ENCODE results near the gene WWOX.

WWOX gene

GRCh38 chr16:78984324-78984723 lies 884.9 kb downstream of the WWOX start:
- peaks cover 18% of the 10 kb centered on the region for H3K36me3 Mint-ChIP-seq
- peaks cover 12% of the 10 kb centered on the region for H3K9me3 Mint-ChIP-seq (ENCODE audit: low read depth)
- H3K4me1 Mint-ChIP-seq (ENCODE audit: low read depth), result no peaks in the 10 kb centered on the region
- H3K4me3 Mint-ChIP-seq, result no peak overlapping the region
- H3K27ac Mint-ChIP-seq, result no peak overlapping the region
- H3K27me3 Mint-ChIP-seq, result no peaks in the 10 kb centered on the region

DNA sequence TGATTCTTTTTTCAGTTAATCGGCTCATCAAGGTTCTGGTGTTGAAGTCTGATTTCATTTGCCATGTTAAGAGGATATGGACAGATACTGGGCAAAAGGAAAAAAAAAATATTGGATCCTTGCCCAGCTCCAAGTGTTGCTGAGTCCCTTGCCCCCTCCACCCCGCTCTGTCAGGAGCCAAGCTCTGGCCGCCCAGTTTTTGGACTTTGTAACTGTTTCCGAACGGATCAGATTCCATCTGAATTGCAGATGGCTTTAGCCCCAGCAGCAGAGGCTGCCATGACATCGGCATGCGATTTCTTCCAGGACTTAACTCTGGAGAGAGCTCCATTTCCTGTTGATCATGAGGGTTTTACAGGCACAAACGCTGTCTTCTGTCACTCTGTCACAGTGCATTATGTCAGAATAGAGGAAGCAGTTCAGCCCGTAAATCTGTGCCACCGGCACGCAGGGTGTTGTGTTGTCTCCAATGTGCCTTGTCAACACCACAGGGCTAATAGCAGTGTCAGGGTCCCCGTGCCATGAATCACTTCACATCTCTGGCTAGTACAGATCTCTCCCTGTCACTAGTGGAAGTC lies 885.5 kb downstream of the WWOX start:
- H3K27ac Mint-ChIP-seq, result no peak overlapping the region
- H3K9me3 Mint-ChIP-seq (ENCODE audit: low read depth), result peaks cover 12% of the 10 kb centered on the region
- no peaks in the 10 kb centered on the region for H3K4me1 Mint-ChIP-seq (ENCODE audit: low read depth)
- peaks cover 18% of the 10 kb centered on the region for H3K36me3 Mint-ChIP-seq
- H3K27me3 Mint-ChIP-seq, result no peaks in the 10 kb centered on the region
- H3K4me3 Mint-ChIP-seq, result no peak overlapping the region

DNA sequence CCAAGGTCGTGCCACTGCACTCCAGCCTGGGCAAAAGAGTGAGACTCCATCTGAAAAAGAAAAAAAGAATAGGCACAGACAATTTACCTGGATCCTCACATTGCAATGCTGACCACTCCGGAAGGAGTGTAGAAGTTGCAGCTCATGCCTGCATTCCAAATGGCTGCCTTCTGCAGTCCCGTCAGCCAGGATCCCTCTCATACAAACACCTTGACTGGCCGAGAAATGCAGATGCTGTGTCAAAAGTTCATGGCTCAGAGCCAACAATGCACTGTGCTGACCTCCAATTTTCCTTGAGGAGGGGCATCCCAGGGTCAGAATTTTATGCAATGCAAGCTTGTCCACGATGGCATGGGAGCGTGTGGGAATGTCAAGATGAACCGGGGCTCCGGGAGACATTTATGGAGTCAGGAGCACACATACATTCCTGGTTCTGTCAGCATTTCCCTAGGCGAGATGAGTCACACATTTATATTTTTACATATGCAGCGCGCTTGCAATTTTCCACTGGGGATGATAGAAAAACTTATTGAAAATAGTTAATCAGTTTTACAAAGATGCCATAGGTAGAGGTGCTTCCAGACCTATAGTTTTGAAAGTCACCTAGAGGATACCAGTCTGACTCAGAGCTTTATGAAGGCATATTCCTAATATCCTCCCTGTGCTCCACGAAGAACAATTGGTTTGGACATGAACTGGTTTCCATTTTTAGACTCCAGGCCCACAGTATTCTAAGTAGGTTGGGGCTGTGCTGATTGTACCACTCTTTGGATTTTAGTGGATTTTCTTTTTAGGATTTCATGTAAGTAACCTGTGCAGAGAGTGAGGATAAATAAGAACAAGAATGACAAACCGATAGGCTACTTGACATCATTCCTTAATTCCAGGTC lies 886.5 kb downstream of the WWOX start:
- Mint-ChIP-seq H3K9me3 (ENCODE audit: low read depth) (peaks cover 12% of the 10 kb centered on the region), H3K4me1 (ENCODE audit: low read depth) (no peaks in the 10 kb centered on the region), H3K4me3 (no peak overlapping the region), H3K36me3 (peaks cover 18% of the 10 kb centered on the region), H3K27me3 (no peaks in the 10 kb centered on the region), H3K27ac (no peak overlapping the region)

DNA sequence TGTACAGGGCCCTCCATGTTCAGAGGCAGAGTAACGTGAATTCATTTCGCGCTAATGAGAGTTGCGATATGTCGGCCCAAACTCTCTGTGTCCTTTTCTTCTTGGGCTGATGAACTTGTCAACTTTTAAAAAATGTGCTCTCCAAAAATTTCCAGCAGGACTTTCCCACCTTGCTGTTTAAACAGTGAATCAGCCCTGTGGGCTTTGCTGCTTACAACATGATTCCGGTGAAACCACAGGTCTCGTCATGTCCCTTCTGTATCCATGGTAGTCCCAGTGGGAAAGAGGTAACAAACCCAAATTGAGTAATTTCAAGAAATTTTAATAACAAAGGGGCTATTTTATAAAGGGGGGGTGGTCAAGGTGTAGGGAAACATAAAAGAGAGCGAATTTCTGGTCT lies 888.2 kb downstream of the WWOX start:
- Mint-ChIP-seq H3K36me3 (peaks cover 11% of the 10 kb centered on the region), H3K9me3 (ENCODE audit: low read depth) (peaks cover 12% of the 10 kb centered on the region), H3K27me3 (no peaks in the 10 kb centered on the region), H3K4me3 (no peak overlapping the region), H3K27ac (no peak overlapping the region), H3K4me1 (ENCODE audit: low read depth) (no peaks in the 10 kb centered on the region)

GRCh38 chr16:78988361-78988969 lies 889.0 kb downstream of the WWOX start:
- Mint-ChIP-seq H3K9me3 (ENCODE audit: low read depth) (peaks cover 5% of the 10 kb centered on the region), H3K27ac (no peak overlapping the region), H3K27me3 (no peaks in the 10 kb centered on the region), H3K4me3 (no peak overlapping the region), H3K36me3 (peaks cover 6% of the 10 kb centered on the region), H3K4me1 (ENCODE audit: low read depth) (no peaks in the 10 kb centered on the region)

DNA sequence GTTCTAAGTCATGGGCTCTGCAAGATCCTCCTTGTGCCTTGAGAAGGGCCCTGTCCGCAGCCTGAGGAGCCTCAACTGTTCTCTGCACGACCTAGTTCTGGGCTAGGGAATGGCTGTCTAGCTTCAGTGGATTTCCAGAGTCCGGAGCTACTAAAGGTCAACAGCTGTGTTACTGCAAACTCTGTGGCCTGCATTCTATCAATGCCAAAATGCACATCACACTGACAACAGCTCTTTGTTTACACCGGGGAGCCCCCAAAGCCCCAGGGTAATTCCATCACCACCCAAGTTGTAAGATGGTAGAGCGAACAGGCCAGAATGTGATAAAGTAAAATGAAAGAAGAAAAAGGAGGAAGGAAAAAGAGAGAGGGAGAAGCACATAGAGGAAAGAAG lies 890.9 kb downstream of the WWOX start:
- H3K4me3 Mint-ChIP-seq, result no peak overlapping the region
- no peak overlapping the region for H3K27ac Mint-ChIP-seq
- H3K9me3 Mint-ChIP-seq (ENCODE audit: low read depth), result peaks cover 4% of the 10 kb centered on the region
- peaks cover 6% of the 10 kb centered on the region for H3K36me3 Mint-ChIP-seq
- H3K27me3 Mint-ChIP-seq, result no peaks in the 10 kb centered on the region
- H3K4me1 Mint-ChIP-seq (ENCODE audit: low read depth), result no peaks in the 10 kb centered on the region

DNA sequence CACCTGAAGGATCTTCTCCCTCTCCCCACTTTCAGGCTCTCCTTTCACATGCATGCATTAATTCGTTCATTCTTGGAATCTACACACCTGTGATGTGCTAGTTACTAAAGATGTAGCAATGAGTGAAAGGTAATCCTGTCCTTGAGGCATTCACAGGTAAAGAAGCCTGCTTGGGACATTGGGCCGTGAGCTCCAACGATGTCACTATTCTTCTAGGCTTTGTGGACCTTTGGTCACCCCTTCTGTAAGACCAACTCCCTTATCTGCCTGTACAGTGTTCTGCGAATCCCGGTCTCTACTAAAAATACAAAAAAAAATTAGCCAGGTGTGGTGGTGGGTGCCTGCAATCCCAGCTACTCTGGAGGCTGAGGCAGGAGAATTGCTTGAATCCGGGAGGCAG lies 892.5 kb downstream of the WWOX start:
- Mint-ChIP-seq H3K4me3 (no peak overlapping the region), H3K36me3 (peaks cover 8% of the 10 kb centered on the region), H3K27me3 (no peaks in the 10 kb centered on the region), H3K9me3 (ENCODE audit: low read depth) (peaks cover 3% of the 10 kb centered on the region), H3K27ac (no peak overlapping the region), H3K4me1 (ENCODE audit: low read depth) (no peaks in the 10 kb centered on the region)

DNA sequence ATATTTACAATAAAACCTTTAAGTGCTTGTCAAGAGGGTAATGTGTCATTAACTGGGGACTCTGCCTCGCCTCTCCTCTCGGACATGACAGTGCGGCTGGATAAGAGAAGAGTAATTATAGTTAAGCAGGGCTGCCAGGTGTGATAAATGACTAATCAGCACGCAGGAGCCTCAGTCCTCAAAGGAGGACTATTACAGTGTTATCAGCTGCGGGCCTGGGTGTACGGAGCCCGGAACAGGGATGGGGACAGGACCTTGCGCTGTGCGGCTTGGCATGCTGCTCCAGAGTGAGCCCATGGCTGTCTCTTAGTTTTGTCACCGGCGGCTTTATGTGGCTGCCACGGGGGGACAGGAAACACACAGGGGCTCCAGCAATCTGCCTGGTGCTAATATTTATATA lies 893.9 kb downstream of the WWOX start:
- H3K9me3 Mint-ChIP-seq (ENCODE audit: low read depth), result no peaks in the 10 kb centered on the region
- H3K27ac Mint-ChIP-seq, result no peak overlapping the region
- no peak overlapping the region for H3K4me3 Mint-ChIP-seq
- H3K27me3 Mint-ChIP-seq, result no peaks in the 10 kb centered on the region
- no peaks in the 10 kb centered on the region for H3K4me1 Mint-ChIP-seq (ENCODE audit: low read depth)
- H3K36me3 Mint-ChIP-seq, result peaks cover 9% of the 10 kb centered on the region

GRCh38 chr16:78994135-78994745 lies 894.8 kb downstream of the WWOX start:
- Mint-ChIP-seq H3K27ac (no peak overlapping the region), H3K36me3 (peaks cover 11% of the 10 kb centered on the region), H3K4me3 (no peak overlapping the region), H3K9me3 (ENCODE audit: low read depth) (no peaks in the 10 kb centered on the region), H3K4me1 (ENCODE audit: low read depth) (no peaks in the 10 kb centered on the region), H3K27me3 (no peaks in the 10 kb centered on the region)

- Mint-ChIP-seq H3K36me3 (peaks cover 11% of the 10 kb centered on the region), H3K27ac (no peak overlapping the region), H3K27me3 (no peaks in the 10 kb centered on the region), H3K9me3 (ENCODE audit: low read depth) (no peaks in the 10 kb centered on the region), H3K4me1 (ENCODE audit: low read depth) (no peaks in the 10 kb centered on the region), H3K4me3 (no peak overlapping the region)
Observed at GRCh38 chr16:78995441-78995840, 896.0 kb downstream of the WWOX start.

- Mint-ChIP-seq H3K9me3 (ENCODE audit: low read depth) (no peaks in the 10 kb centered on the region), H3K27me3 (no peaks in the 10 kb centered on the region), H3K4me3 (no peak overlapping the region), H3K4me1 (ENCODE audit: low read depth) (no peaks in the 10 kb centered on the region), H3K36me3 (peaks cover 11% of the 10 kb centered on the region), H3K27ac (no peak overlapping the region)
Observed at GRCh38 chr16:78996790-78997189, 897.3 kb downstream of the WWOX start.

- no peaks in the 10 kb centered on the region for H3K9me3 Mint-ChIP-seq (ENCODE audit: low read depth)
- H3K36me3 Mint-ChIP-seq, result peaks cover 11% of the 10 kb centered on the region
- H3K4me3 Mint-ChIP-seq, result no peak overlapping the region
- H3K4me1 Mint-ChIP-seq (ENCODE audit: low read depth), result no peaks in the 10 kb centered on the region
- no peaks in the 10 kb centered on the region for H3K27me3 Mint-ChIP-seq
- H3K27ac Mint-ChIP-seq, result no peak overlapping the region
Observed at GRCh38 chr16:78998879-78999278, 899.4 kb downstream of the WWOX start.

DNA sequence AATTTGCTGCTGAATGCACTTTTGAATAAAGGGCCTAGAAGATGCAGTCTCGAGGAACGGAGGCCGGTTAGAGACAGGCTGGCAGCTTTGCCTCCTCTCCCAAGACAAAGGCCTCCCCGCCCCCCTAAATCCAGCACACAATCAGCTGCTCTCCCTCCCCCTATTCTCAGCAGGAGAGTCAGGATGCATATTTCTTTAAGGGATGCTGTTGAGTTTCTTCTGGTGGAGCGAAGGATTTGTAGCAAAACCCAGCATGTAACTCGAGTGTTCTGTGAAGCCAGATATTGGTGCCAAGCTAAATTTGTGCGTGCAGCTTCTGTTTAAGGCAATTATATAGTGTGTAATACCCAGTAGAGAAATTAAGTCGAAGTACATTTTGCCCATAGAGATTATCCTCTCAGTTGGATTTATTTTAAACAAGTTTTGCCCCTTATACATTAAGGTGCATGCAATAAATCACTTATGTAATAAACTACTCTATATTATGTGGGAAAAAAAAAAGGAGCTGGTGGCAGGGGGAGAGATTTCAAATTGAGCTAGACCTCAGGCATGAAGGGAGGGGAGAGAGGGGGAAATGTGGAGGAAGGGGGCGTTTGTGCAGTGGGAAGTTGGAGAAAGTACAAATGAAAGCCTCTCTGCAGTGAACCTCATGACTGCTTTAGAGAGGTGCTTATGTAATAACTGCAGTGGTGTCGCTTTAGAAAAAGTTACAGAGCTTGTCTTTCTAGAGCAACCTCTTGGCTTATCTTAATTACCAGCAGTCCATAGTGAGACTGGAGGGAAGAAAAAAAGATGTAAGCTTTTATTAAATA lies 901.9 kb downstream of the WWOX start:
- no peaks in the 10 kb centered on the region for H3K27me3 Mint-ChIP-seq
- H3K9me3 Mint-ChIP-seq (ENCODE audit: low read depth), result no peaks in the 10 kb centered on the region
- peaks cover 14% of the 10 kb centered on the region for H3K36me3 Mint-ChIP-seq
- H3K4me1 Mint-ChIP-seq (ENCODE audit: low read depth), result no peaks in the 10 kb centered on the region
- H3K27ac Mint-ChIP-seq, result no peak overlapping the region
- no peak overlapping the region for H3K4me3 Mint-ChIP-seq

- Mint-ChIP-seq H3K36me3 (peaks cover 8% of the 10 kb centered on the region), H3K27me3 (no peaks in the 10 kb centered on the region), H3K9me3 (ENCODE audit: low read depth) (no peaks in the 10 kb centered on the region), H3K4me3 (no peak overlapping the region), H3K27ac (no peak overlapping the region), H3K4me1 (ENCODE audit: low read depth) (peaks cover 2% of the 10 kb centered on the region)
Observed at GRCh38 chr16:79003026-79003609, 903.7 kb downstream of the WWOX start.

Measured in activated naive CD8-positive, alpha-beta T cell (primary cell).